ENCODE measurements around the gene WDR43. TPM values are rescaled to one million over a fixed set of nuclear protein-coding genes. Genes with fewer than 3 reads are reported as not detected.
"Not testable (repeated sequence)": the region's sequence is repeated elsewhere in the genome, so short reads cannot be mapped to it uniquely, and the experiment has no call there.

The WDR43 gene
- total RNA-seq, 1 experiment from 2014 or later: 144 TPM

- peak; percentile 77 for DNase-seq (ENCODE audit: extremely low read depth, low read depth)
Measured at GRCh38 chr2:28958689-28959088, 64.2 kb downstream of the WDR43 start.

- no peak for DNase-seq (ENCODE audit: extremely low read depth, low read depth)
Measured at GRCh38 chr2:28960401-28960800, 65.9 kb downstream of the WDR43 start.

GRCh38 chr2:28962505-28962904 lies 68.0 kb downstream of the WDR43 start:
- no peak for DNase-seq (ENCODE audit: extremely low read depth, low read depth)

- no peak for DNase-seq (ENCODE audit: extremely low read depth, low read depth)
Measured at GRCh38 chr2:28970464-28971160, 76.1 kb downstream of the WDR43 start.

GRCh38 chr2:28972778-28973335 lies 78.4 kb downstream of the WDR43 start:
- DNase-seq (ENCODE audit: extremely low read depth, low read depth): no peak

GRCh38 chr2:28974252-28974651 lies 79.8 kb downstream of the WDR43 start:
- DNase-seq (ENCODE audit: extremely low read depth, low read depth): no peak

- DNase-seq (ENCODE audit: extremely low read depth, low read depth): no peak
Measured at GRCh38 chr2:28975671-28976070, 81.2 kb downstream of the WDR43 start.

- no peak for DNase-seq (ENCODE audit: extremely low read depth, low read depth)
Measured at GRCh38 chr2:28976584-28976983, 82.1 kb downstream of the WDR43 start.

- no peak for DNase-seq (ENCODE audit: extremely low read depth, low read depth)
Measured at GRCh38 chr2:28977176-28977875, 82.9 kb downstream of the WDR43 start.

- not testable (repeated sequence) for DNase-seq (ENCODE audit: extremely low read depth, low read depth)
Measured at GRCh38 chr2:28978001-28978400, 83.5 kb downstream of the WDR43 start.

GRCh38 chr2:28978606-28979005 lies 84.1 kb downstream of the WDR43 start:
- DNase-seq (ENCODE audit: extremely low read depth, low read depth): no peak

- DNase-seq (ENCODE audit: extremely low read depth, low read depth): no peak
Measured at GRCh38 chr2:28979041-28979440, 84.6 kb downstream of the WDR43 start.

GRCh38 chr2:28979576-28980366 lies 85.3 kb downstream of the WDR43 start:
- no peak for DNase-seq (ENCODE audit: extremely low read depth, low read depth)

GRCh38 chr2:28980368-28981015 lies 86.0 kb downstream of the WDR43 start:
- no peak for DNase-seq (ENCODE audit: extremely low read depth, low read depth)

GRCh38 chr2:28981016-28981441 lies 86.6 kb downstream of the WDR43 start, which contains the start of gene TOGARAM2:
Gene TOGARAM2, plus strand, starts transcription at chr2:28981298. Its CDS starts 13,537 bp downstream, at chr2:28994835.
- DNase-seq (ENCODE audit: extremely low read depth, low read depth): no peak

- DNase-seq (ENCODE audit: extremely low read depth, low read depth): no peak
Measured at GRCh38 chr2:28981620-28982376, 87.3 kb downstream of the WDR43 start.

- no peak for DNase-seq (ENCODE audit: extremely low read depth, low read depth)
Measured at GRCh38 chr2:28982381-28982950, 88.0 kb downstream of the WDR43 start.

GRCh38 chr2:28986429-28986828 lies 92.0 kb downstream of the WDR43 start:
- DNase-seq (ENCODE audit: extremely low read depth, low read depth): no peak

GRCh38 chr2:28989973-28990372 lies 95.5 kb downstream of the WDR43 start:
- DNase-seq (ENCODE audit: extremely low read depth, low read depth): no peak
